Measurements from ENCODE around the gene AIF1.
"Not testable (repeated sequence)": the region's sequence is repeated elsewhere in the genome, so short reads cannot be mapped to it uniquely, and the experiment has no call there.

DNA sequence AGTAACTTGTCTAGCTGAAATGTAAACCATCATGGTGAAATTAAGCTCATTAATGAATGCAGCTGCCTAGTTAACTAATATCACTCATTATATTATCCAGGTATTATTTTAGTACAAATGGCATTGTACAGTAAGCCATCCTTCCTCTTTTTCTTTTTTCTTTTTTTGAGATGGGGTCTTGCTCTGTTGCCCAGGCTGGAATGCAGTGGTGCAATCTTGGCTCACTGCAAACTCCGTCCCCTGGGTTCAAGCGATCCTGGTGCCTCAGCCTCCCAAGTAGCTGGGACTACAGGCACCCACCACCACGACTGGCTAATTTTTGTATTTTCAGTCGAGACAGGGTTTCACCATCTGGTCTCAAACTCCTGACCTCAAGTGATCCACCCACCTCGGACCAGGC is 24.3 kb upstream of the AIF1 start:
- not testable (repeated sequence) for TF ChIP-seq POLR2A, POLR2AphosphoS5 (IDR thresholded peaks at IDR 0.05)

Measured in breast epithelium (tissue), 3 donors.